ENCODE results near the gene KCNK3. TPM values are rescaled to one million over a fixed set of nuclear protein-coding genes. Genes with fewer than 3 reads are reported as not detected.
A peak's percentile ranks its signal among the peaks of the same experiment; 100 is the strongest.
"Not testable (repeated sequence)": the region's sequence is repeated elsewhere in the genome, so short reads cannot be mapped to it uniquely, and the experiment has no call there.

KCNK3 gene
- total RNA-seq, 1 experiment from 2014 or later, result not detected

DNA sequence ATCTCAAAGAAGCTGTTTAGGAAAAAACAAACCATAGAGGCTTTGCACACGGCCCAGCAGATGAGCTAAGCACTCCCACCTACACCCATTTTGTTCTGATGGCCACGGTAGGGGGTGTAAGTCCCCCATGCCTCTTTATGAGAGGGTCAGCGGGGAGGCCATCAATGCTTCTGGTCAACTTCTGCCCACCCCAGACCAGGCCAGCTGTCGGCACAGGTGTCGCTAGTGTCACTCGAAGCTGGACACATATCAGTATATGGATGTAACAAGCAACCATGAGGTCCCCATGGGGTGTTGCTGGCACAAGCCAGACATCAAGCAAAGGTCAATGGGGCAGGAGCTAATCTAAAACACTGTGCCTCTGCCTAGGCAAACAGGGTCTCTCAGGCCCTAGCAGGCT is 47.8 kb downstream of the KCNK3 start:
- Histone ChIP-seq H3K4me3 (ENCODE audit: low read length) (no peak overlapping the region), H3K4me1 (ENCODE audit: low read length) (no peaks in the 10 kb centered on the region), H4K20me1 (ENCODE audit: insufficient read depth, low read depth, low read length) (no peaks in the 10 kb centered on the region), H3K79me2 (ENCODE audit: low read length) (no peaks in the 10 kb centered on the region), H3K9ac (ENCODE audit: low read length) (no peak overlapping the region), H3K36me3 (ENCODE audit: insufficient read depth, low read length) (no peaks in the 10 kb centered on the region), H3K4me2 (ENCODE audit: low read depth, low read length, poor library complexity, severe bottlenecking) (no peak overlapping the region), H2AFZ (ENCODE audit: low read length) (no peak overlapping the region), H3K27ac (ENCODE audit: low read length) (no peak overlapping the region), H3K9me3 (ENCODE audit: low read length) (no peaks in the 10 kb centered on the region), H3K9me2 (replicated peaks; ENCODE audit: insufficient read depth, low read length) (no peaks in the 10 kb centered on the region), H3K27me3 (ENCODE audit: low read length) (no peaks in the 10 kb centered on the region)
- DNase-seq, result no peak

DNA sequence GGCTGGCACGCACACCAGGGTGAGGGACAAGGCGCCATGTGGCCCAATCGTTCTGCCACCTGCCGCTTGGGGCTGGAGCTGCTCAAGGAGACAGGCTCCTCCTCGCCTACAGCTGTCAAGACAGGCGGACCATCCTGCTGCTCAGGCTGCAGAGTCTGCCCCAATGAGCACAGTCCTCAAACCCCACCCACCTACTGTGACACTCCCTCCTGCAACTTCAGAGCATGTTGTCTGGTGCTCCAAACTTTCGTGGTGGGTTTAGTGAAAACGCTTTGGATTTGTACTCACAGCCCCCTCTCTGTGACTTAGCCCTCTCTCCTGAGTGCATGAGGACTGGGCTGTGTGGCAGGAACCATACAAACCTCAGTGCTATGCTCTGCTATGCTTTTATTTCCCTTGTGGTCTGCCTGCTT is 48.4 kb downstream of the KCNK3 start:
- Histone ChIP-seq H3K9me2 (replicated peaks; ENCODE audit: insufficient read depth, low read length) (no peaks in the 10 kb centered on the region), H3K36me3 (ENCODE audit: insufficient read depth, low read length) (no peaks in the 10 kb centered on the region), H3K79me2 (ENCODE audit: low read length) (no peaks in the 10 kb centered on the region), H3K4me3 (ENCODE audit: low read length) (no peak overlapping the region), H3K27ac (ENCODE audit: low read length) (no peak overlapping the region), H4K20me1 (ENCODE audit: insufficient read depth, low read depth, low read length) (no peaks in the 10 kb centered on the region), H2AFZ (ENCODE audit: low read length) (no peak overlapping the region), H3K27me3 (ENCODE audit: low read length) (no peaks in the 10 kb centered on the region), H3K9me3 (ENCODE audit: low read length) (no peaks in the 10 kb centered on the region), H3K4me1 (ENCODE audit: low read length) (no peaks in the 10 kb centered on the region), H3K4me2 (ENCODE audit: low read depth, low read length, poor library complexity, severe bottlenecking) (no peak overlapping the region), H3K9ac (ENCODE audit: low read length) (no peak overlapping the region)
- peak; percentile 82 for DNase-seq

DNA sequence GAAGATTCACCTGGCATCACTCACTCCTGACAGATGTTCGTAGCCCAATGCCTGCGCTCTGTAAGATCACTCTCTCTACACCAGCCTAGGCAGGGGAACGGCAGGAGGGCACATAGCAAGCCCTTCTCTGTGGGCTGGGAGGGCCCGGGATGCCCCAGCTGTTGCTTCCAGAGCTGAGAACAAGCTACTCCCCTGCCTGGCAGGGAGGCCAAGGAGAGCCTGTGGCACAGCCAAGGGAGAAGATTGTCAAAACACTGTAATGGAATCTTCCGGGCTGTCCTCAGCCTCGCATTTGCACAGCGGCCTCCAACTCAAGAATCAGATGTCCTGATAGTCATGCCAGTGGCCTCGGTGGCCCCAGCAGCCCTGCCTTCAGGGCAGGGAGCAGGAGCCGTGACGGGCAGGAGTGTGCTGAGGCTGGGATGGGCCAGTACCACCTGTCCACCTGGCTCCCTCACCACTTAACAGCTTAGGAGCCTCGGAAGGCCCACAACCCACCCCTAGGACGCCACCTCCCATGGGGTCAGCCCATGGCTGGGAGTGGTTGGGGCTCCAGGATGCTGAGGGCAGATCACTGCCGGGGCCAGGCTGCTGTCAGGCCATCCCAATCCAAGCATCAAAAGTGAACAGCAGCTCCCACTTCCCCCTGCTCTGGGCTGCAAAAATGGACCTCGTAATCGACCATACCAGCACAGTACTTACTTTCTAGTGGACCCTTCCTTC is 49.7 kb downstream of the KCNK3 start:
- H3K4me3 ChIP-seq (ENCODE audit: low read length), result no peak overlapping the region
- no peaks in the 10 kb centered on the region for H3K9me3 ChIP-seq (ENCODE audit: low read length)
- H4K20me1 ChIP-seq (ENCODE audit: insufficient read depth, low read depth, low read length), result no peaks in the 10 kb centered on the region
- no peak overlapping the region for H2AFZ ChIP-seq (ENCODE audit: low read length)
- H3K27ac ChIP-seq (ENCODE audit: low read length), result no peak overlapping the region
- no peak overlapping the region for H3K9ac ChIP-seq (ENCODE audit: low read length)
- no peaks in the 10 kb centered on the region for H3K36me3 ChIP-seq (ENCODE audit: insufficient read depth, low read length)
- no peaks in the 10 kb centered on the region for H3K27me3 ChIP-seq (ENCODE audit: low read length)
- H3K9me2 ChIP-seq (replicated peaks; ENCODE audit: insufficient read depth, low read length), result no peaks in the 10 kb centered on the region
- H3K4me2 ChIP-seq (ENCODE audit: low read depth, low read length, poor library complexity, severe bottlenecking), result no peak overlapping the region
- no peak for DNase-seq
- no peaks in the 10 kb centered on the region for H3K79me2 ChIP-seq (ENCODE audit: low read length)
- no peaks in the 10 kb centered on the region for H3K4me1 ChIP-seq (ENCODE audit: low read length)

DNA sequence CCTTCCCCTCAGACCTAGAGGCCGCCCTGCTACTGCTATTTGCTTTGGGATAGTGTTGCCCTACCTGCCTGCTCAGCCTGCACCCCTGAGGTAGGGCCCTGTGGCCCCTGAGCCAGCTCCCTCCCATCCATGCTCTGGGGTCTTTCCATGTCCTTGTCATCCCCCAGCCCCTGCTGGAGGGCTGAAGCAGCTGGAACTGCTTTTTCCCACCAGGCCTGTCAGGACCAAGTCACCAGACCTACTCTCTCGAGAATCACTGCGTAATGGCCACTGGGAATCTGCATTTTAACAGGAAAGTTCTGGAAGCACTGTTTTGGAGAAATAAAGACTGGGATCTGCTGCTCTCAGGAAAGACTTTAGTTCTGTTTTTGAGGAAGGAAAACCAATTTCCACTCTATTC is 51.3 kb downstream of the KCNK3 start:
- H3K9me2 ChIP-seq (replicated peaks; ENCODE audit: insufficient read depth, low read length), result no peaks in the 10 kb centered on the region
- H3K9ac ChIP-seq (ENCODE audit: low read length), result no peak overlapping the region
- H3K79me2 ChIP-seq (ENCODE audit: low read length), result no peaks in the 10 kb centered on the region
- H3K4me3 ChIP-seq (ENCODE audit: low read length), result no peak overlapping the region
- no peak overlapping the region for H3K4me2 ChIP-seq (ENCODE audit: low read depth, low read length, poor library complexity, severe bottlenecking)
- no peaks in the 10 kb centered on the region for H4K20me1 ChIP-seq (ENCODE audit: insufficient read depth, low read depth, low read length)
- H3K4me1 ChIP-seq (ENCODE audit: low read length), result no peaks in the 10 kb centered on the region
- no peak overlapping the region for H3K27ac ChIP-seq (ENCODE audit: low read length)
- no peaks in the 10 kb centered on the region for H3K9me3 ChIP-seq (ENCODE audit: low read length)
- no peak overlapping the region for H2AFZ ChIP-seq (ENCODE audit: low read length)
- DNase-seq, result no peak
- H3K27me3 ChIP-seq (ENCODE audit: low read length), result no peaks in the 10 kb centered on the region
- H3K36me3 ChIP-seq (ENCODE audit: insufficient read depth, low read length), result no peaks in the 10 kb centered on the region

DNA sequence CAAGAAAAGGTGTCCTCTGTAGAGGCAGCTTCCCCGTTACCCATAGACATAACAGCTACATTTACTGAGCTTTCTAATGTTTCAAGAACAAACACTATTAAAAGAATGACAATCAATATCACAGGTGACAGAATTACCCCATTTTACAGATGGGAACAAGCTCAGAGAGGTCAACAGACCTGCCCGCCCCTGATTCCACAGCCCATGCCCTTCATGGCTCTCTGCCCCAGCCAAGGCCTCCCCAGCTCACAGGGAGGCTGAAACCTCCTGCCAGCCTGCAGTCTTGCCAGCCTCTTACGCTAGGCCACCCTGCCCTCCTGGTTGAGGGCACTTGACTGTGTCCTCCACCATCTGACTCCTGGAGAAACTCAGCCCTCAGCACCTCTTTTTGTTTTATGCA is 52.4 kb downstream of the KCNK3 start:
- Histone ChIP-seq H3K4me2 (ENCODE audit: low read depth, low read length, poor library complexity, severe bottlenecking) (no peak overlapping the region), H3K9me2 (replicated peaks; ENCODE audit: insufficient read depth, low read length) (no peaks in the 10 kb centered on the region), H2AFZ (ENCODE audit: low read length) (no peak overlapping the region), H3K27ac (ENCODE audit: low read length) (no peak overlapping the region), H3K4me3 (ENCODE audit: low read length) (no peak overlapping the region), H3K27me3 (ENCODE audit: low read length) (no peaks in the 10 kb centered on the region), H3K9me3 (ENCODE audit: low read length) (no peaks in the 10 kb centered on the region), H3K36me3 (ENCODE audit: insufficient read depth, low read length) (no peaks in the 10 kb centered on the region), H3K79me2 (ENCODE audit: low read length) (no peaks in the 10 kb centered on the region), H4K20me1 (ENCODE audit: insufficient read depth, low read depth, low read length) (no peaks in the 10 kb centered on the region), H3K4me1 (ENCODE audit: low read length) (peaks cover 9% of the 10 kb centered on the region), H3K9ac (ENCODE audit: low read length) (no peak overlapping the region)
- DNase-seq, result no peak

DNA sequence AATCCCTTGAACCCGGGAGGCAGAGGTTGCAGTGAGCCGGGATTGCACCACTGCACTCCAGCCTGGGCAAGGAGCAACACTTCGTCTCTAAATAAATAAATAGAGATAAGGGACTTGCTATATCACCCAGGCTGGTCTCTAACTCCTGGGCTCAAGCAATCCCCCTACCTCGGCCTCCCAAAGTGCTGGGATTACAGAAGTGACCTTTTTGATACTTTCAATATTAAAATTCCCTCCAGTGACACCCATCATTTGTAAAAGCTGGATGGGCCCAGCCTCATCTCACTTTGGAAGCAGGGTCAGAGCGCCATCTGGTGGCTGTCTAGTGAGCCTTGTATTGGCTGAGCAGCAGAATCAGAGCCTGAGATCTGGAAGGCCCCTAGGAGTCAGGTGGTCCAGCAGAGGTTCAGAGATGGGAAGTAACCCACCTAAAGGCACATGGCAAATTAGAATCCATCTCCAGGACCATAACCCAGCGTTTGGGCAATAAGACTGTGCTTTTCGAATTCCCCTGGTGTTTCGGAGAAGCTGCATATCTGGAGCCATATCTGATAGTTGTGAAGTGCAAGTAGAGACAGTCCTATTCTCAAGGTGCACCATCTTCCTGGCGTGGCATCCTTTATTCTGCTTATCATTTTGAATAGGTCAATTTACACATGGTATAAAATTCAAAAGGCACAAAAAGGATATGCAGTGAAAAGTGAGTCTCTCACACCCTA is 53.2 kb downstream of the KCNK3 start:
- Histone ChIP-seq H3K27ac (ENCODE audit: low read length) (no peak overlapping the region), H3K9me3 (ENCODE audit: low read length) (no peaks in the 10 kb centered on the region), H3K36me3 (ENCODE audit: insufficient read depth, low read length) (no peaks in the 10 kb centered on the region), H3K9me2 (replicated peaks; ENCODE audit: insufficient read depth, low read length) (no peaks in the 10 kb centered on the region), H3K27me3 (ENCODE audit: low read length) (no peaks in the 10 kb centered on the region), H3K4me1 (ENCODE audit: low read length) (peaks cover 14% of the 10 kb centered on the region), H3K4me3 (ENCODE audit: low read length) (no peak overlapping the region), H3K79me2 (ENCODE audit: low read length) (no peaks in the 10 kb centered on the region), H4K20me1 (ENCODE audit: insufficient read depth, low read depth, low read length) (no peaks in the 10 kb centered on the region), H3K4me2 (ENCODE audit: low read depth, low read length, poor library complexity, severe bottlenecking) (no peak overlapping the region), H3K9ac (ENCODE audit: low read length) (no peak overlapping the region), H2AFZ (ENCODE audit: low read length) (no peak overlapping the region)
- peak; percentile 92 for DNase-seq

DNA sequence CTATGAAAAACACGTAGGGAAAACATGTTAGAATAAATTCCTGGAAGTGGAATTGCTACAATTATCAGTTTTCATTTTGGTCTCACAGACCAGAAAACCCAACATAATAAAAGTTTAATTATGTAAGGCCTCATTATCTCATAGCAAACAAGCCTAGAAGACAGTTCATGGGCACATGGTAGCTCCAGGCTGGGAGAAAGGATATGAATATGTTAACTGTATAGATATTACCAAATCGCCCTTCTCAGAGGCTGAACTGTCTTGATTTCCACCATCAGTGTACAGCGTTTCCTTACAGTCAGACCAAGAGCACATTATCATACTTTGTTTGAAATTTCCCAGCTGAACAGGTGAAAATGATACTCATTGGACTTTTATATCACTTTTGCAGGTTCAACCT is 54.4 kb downstream of the KCNK3 start:
- peaks cover 26% of the 10 kb centered on the region for H3K4me1 ChIP-seq (ENCODE audit: low read length)
- no peaks in the 10 kb centered on the region for H3K9me3 ChIP-seq (ENCODE audit: low read length)
- no peaks in the 10 kb centered on the region for H3K27me3 ChIP-seq (ENCODE audit: low read length)
- no peaks in the 10 kb centered on the region for H4K20me1 ChIP-seq (ENCODE audit: insufficient read depth, low read depth, low read length)
- no peak overlapping the region for H2AFZ ChIP-seq (ENCODE audit: low read length)
- no peak overlapping the region for H3K9ac ChIP-seq (ENCODE audit: low read length)
- peaks cover 5% of the 10 kb centered on the region; the same call in 1 of the 2 replicates for H3K36me3 ChIP-seq (ENCODE audit: insufficient read depth, low read length)
- H3K4me3 ChIP-seq (ENCODE audit: low read length), result no peak overlapping the region
- no peaks in the 10 kb centered on the region for H3K79me2 ChIP-seq (ENCODE audit: low read length)
- no peak for DNase-seq
- H3K4me2 ChIP-seq (ENCODE audit: low read depth, low read length, poor library complexity, severe bottlenecking), result no peak overlapping the region
- no peaks in the 10 kb centered on the region for H3K9me2 ChIP-seq (replicated peaks; ENCODE audit: insufficient read depth, low read length)
- no peak overlapping the region for H3K27ac ChIP-seq (ENCODE audit: low read length)

DNA sequence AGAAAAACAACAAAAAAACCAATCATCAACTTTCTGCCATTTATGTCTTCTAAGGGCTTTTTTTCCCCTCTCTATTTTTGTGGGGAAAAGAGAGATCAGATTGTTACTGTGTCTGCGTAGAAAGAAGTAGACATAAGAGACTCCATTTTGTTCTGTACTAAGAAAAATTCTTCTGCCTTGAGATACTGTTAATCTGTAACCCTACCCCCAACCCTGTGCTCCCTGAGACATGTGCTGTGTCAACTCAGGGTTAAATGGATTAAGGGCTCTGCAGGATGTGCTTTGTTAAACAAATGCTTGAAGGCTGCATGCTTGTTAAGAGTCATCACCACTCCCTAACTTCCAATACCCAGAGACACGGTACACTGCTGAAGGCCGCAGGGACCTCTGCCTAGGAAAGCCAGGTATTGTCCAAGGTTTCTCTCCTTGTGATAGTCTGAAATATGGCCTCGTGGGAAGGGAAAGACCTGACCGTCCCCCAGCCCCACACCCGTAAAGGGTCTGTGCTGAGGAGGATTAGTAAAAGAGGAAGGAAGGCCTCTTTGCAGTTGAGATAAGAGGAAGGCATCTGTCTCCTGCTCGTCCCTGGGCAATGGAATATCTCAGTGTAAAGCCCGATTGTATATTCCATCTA is 57.4 kb downstream of the KCNK3 start:
- not testable (repeated sequence) for H3K9me3 ChIP-seq (ENCODE audit: low read length); H3K79me2 ChIP-seq (ENCODE audit: low read length); H3K9me2 ChIP-seq (replicated peaks; ENCODE audit: insufficient read depth, low read length); H3K27me3 ChIP-seq (ENCODE audit: low read length); H3K36me3 ChIP-seq (ENCODE audit: insufficient read depth, low read length); H4K20me1 ChIP-seq (ENCODE audit: insufficient read depth, low read depth, low read length)
- H3K9ac ChIP-seq (ENCODE audit: low read length), result peak overlapping the region; percentile 63
- H3K4me2 ChIP-seq (ENCODE audit: low read depth, low read length, poor library complexity, severe bottlenecking), result peak overlapping the region; percentile 75
- peaks cover 45% of the 10 kb centered on the region for H3K4me1 ChIP-seq (ENCODE audit: low read length)
- peak; percentile 77 for DNase-seq
- peak overlapping the region; percentile 61 for H3K4me3 ChIP-seq (ENCODE audit: low read length)
- peak overlapping the region; percentile 37; the same call in 1 of the 2 replicates for H3K27ac ChIP-seq (ENCODE audit: low read length)
- peak overlapping the region; percentile 43; the same call in 1 of the 2 replicates for H2AFZ ChIP-seq (ENCODE audit: low read length)
